Panc1 (cell line): ENCODE results near the gene TUBA1C. TPM values are rescaled to one million over a fixed set of nuclear protein-coding genes. Genes with fewer than 3 reads are reported as not detected.

Source experiments
- ATAC-seq: fragments of 200-7000 bp; cut with Tn5 transposase; 2 replicates; pipeline ENCODE4 v1.9.1; 2020; ENCODE audit warnings: mild to moderate bottlenecking, moderate library complexity
- BruUV-seq: library from RNA; stranded (reverse); fragments of 400-500 nt; replicated peaks from 2 replicates; lab custom pipeline; 2021; lab: Mats Ljungman, UMichigan
- CTCF ChIA-PET: fragments of 300-600 bp; sonication (Branson Sonifier 250); formaldehyde crosslinking; loops from one replicate; lab custom pipeline; 2022; ENCODE audit warnings: antibody characterized with exemption; lab: Charles Lee
- POLR2A ChIA-PET: fragments of 300-600 bp; sonication (Branson Sonifier 250); formaldehyde crosslinking; loops from one replicate; lab custom pipeline; 2022; ENCODE audit warnings: antibody characterized with exemption; lab: Charles Lee
- DNase-seq: peaks from one replicate; pipeline ENCODE4 v3.0.0-alpha.2; 2010; ENCODE audit warnings: low read depth, low spot score
- H3K27ac ChIP-seq: 2 replicates; pipeline ENCODE4 v1.5.1; 2011; ENCODE audit warnings: mild to moderate bottlenecking, low read length, inconsistent platforms
- H3K27me3 ChIP-seq: fragments of 200-500 bp; sonication (Bioruptor generic); 2 replicates; pipeline ENCODE4 v1.6.0; 2014; ENCODE audit warnings: low read length, inconsistent platforms; ENCODE audit not compliant: control insufficient read depth, insufficient read depth
- H3K36me3 ChIP-seq: fragments of 200-500 bp; sonication (Bioruptor generic); 2 replicates; pipeline ENCODE4 v1.5.1; 2014; ENCODE audit warnings: inconsistent platforms, mild to moderate bottlenecking, low read length, moderate library complexity; ENCODE audit not compliant: control insufficient read depth, insufficient read depth
- H3K4me1 ChIP-seq: 2 replicates; pipeline ENCODE4 v1.5.1; 2011; ENCODE audit warnings: inconsistent platforms, mild to moderate bottlenecking, low read length, moderate library complexity; ENCODE audit not compliant: control insufficient read depth, insufficient read depth
- H3K4me3 ChIP-seq, 2 experiments: 2 replicates each; pipeline ENCODE4 v1.5.1; 2011 to 2012; ENCODE audit warnings: low read depth in 2 of 2, low read length in 2 of 2, mild to moderate bottlenecking in 2 of 2, inconsistent platforms in 1 of 2, moderate library complexity in 1 of 2
- H3K9me3 ChIP-seq: fragments of 200-500 bp; sonication (Bioruptor generic); 2 replicates; pipeline ENCODE4 v1.5.1; 2014; ENCODE audit warnings: low read depth, mild to moderate bottlenecking, inconsistent platforms, low read length, moderate library complexity; ENCODE audit not compliant: control insufficient read depth, insufficient read depth
- POLR2AphosphoS5 ChIP-seq: IDR thresholded peaks from 2 replicates; pipeline ENCODE4 v1.6.1; 2012; ENCODE audit warnings: mild to moderate bottlenecking, low read depth, low read length, moderate library complexity
- SIN3A ChIP-seq: IDR thresholded peaks from 2 replicates; pipeline ENCODE4 v1.6.1; 2012; ENCODE audit warnings: low read depth, mild to moderate bottlenecking, low read length, moderate library complexity, borderline replicate concordance; ENCODE audit not compliant: insufficient read depth
- TCF7L2 ChIP-seq: IDR thresholded peaks from 2 replicates; pipeline ENCODE4 v1.6.1; 2011; ENCODE audit warnings: mild to moderate bottlenecking, low read depth, low read length, inconsistent platforms
- in situ Hi-C: cut with HindIII; loops from 2 replicates; pipeline ENCODE4 v1.10.0; 2016; ENCODE audit warnings: low sequenced_read_pairs, low pct_unique_long_range_greater_than_20kb
- intact Hi-C: fragments of 100-400 bp; cut with micrococcal nuclease; formaldehyde crosslinking; loops from one replicate; pipeline ENCODE4 v1.10.0; 2022; ENCODE audit not compliant: unreplicated experiment
- total RNA-seq: library from RNA; stranded (reverse); gene quantifications from one replicate; pipeline ENCODE4 v1.2.1, GENCODE V29; 2021; ENCODE audit not compliant: unreplicated experiment
- TF ChIP-seq, protein P1 (sequence below): fragments of 450-650 bp; IDR thresholded peaks from 2 replicates; pipeline ENCODE4 v1.5.1; 2017; ENCODE audit warnings: mild to moderate bottlenecking
- TF ChIP-seq, protein P2 (sequence below), 2 experiments: IDR thresholded peaks; 2 replicates each; pipeline ENCODE4 v1.6.1; 2011 to 2012; ENCODE audit warnings: low read depth in 2 of 2, control low read depth in 1 of 2, low read length in 1 of 2, mild to moderate bottlenecking in 1 of 2, moderate library complexity in 1 of 2; ENCODE audit not compliant: insufficient read depth in 1 of 2

TUBA1C gene
- total RNA-seq, 1 experiment from 2014 or later: 524 TPM

DNA sequence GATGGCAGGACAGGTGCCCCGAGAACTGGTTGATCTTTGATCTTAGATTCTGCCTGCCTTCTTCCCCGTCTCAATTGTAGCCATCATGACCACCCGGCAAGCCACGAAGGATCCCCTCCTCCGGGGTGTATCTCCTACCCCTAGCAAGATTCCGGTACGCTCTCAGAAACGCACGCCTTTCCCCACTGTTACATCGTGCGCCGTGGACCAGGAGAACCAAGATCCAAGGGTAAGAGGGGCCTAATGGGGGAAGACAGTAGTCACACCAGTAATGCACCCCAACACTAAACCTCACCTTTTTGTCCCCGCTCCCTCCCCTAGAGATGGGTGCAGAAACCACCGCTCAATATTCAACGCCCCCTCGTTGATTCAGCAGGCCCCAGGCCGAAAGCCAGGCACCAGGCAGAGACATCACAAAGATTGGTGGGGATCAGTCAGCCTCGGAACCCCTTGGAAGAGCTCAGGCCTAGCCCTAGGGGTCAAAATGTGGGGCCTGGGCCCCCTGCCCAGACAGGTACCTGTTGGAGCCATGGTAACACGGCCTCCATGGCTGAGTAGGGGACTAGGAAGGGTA, 58.7 kb downstream of the TUBA1C start:
- intact Hi-C loops: no loop called here
- ATAC-seq: no peak
- TF ChIP-seq POLR2AphosphoS5: no peak
- no peak for TF ChIP-seq SIN3A
- no peak for TF ChIP-seq TCF7L2
- TF ChIP-seq, protein P1, sequence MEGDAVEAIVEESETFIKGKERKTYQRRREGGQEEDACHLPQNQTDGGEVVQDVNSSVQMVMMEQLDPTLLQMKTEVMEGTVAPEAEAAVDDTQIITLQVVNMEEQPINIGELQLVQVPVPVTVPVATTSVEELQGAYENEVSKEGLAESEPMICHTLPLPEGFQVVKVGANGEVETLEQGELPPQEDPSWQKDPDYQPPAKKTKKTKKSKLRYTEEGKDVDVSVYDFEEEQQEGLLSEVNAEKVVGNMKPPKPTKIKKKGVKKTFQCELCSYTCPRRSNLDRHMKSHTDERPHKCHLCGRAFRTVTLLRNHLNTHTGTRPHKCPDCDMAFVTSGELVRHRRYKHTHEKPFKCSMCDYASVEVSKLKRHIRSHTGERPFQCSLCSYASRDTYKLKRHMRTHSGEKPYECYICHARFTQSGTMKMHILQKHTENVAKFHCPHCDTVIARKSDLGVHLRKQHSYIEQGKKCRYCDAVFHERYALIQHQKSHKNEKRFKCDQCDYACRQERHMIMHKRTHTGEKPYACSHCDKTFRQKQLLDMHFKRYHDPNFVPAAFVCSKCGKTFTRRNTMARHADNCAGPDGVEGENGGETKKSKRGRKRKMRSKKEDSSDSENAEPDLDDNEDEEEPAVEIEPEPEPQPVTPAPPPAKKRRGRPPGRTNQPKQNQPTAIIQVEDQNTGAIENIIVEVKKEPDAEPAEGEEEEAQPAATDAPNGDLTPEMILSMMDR: no peak
- TF ChIP-seq, protein P2, sequence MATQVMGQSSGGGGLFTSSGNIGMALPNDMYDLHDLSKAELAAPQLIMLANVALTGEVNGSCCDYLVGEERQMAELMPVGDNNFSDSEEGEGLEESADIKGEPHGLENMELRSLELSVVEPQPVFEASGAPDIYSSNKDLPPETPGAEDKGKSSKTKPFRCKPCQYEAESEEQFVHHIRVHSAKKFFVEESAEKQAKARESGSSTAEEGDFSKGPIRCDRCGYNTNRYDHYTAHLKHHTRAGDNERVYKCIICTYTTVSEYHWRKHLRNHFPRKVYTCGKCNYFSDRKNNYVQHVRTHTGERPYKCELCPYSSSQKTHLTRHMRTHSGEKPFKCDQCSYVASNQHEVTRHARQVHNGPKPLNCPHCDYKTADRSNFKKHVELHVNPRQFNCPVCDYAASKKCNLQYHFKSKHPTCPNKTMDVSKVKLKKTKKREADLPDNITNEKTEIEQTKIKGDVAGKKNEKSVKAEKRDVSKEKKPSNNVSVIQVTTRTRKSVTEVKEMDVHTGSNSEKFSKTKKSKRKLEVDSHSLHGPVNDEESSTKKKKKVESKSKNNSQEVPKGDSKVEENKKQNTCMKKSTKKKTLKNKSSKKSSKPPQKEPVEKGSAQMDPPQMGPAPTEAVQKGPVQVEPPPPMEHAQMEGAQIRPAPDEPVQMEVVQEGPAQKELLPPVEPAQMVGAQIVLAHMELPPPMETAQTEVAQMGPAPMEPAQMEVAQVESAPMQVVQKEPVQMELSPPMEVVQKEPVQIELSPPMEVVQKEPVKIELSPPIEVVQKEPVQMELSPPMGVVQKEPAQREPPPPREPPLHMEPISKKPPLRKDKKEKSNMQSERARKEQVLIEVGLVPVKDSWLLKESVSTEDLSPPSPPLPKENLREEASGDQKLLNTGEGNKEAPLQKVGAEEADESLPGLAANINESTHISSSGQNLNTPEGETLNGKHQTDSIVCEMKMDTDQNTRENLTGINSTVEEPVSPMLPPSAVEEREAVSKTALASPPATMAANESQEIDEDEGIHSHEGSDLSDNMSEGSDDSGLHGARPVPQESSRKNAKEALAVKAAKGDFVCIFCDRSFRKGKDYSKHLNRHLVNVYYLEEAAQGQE (IDR thresholded peaks at IDR 0.05; ENCODE audit: insufficient read depth in 1 of 2, low read depth in 2 of 2, low read length in 1 of 2): no peak

More for the DNA sequence above, 58.7 kb downstream of the TUBA1C start:
- Histone ChIP-seq H3K4me1 (peaks cover 5% of the 10 kb centered on the region; the same call in 1 of the 2 replicates), H3K9me3 (no peaks in the 10 kb centered on the region), H3K4me3 (peak overlapping the region; percentile 82 to 98), H3K36me3 (peaks cover 9% of the 10 kb centered on the region), H3K27ac (peak overlapping the region; percentile 87), H3K27me3 (no peaks in the 10 kb centered on the region)
- in situ Hi-C loops: no loop called here
- ChIA-PET CTCF (interaction anchor here (1.1 to 2.7 kb wide), 4 partner anchors 8 to 26 kb away, joined by 3 to 11 read pairs (median 6); no protein-coding TSS in a partner anchor), POLR2A (interaction anchor here (0.6 kb wide), 1 partner anchor 43 kb away, joined by 4 read pairs; the partner anchor contains the start of gene SPATS2)
- no peak for DNase-seq
- TSS peak; percentile 93 for BruUV-seq

Other genes with a start within 250 kb of the TUBA1C start
- 57.3 TPM for gene PRKAG1, start 246.3 kb upstream of the TUBA1C start, total RNA-seq
- gene KMT2D, start 204.3 kb upstream of the TUBA1C start, total RNA-seq: 64.7 TPM
- gene RHEBL1, start 195.1 kb upstream of the TUBA1C start, total RNA-seq: 4.7 TPM
- 1.9 TPM for gene DHH, start 170.3 kb upstream of the TUBA1C start, total RNA-seq
- 34.4 TPM for gene LMBR1L, start 154.2 kb upstream of the TUBA1C start, total RNA-seq
- 1,275 TPM for gene TUBA1B, start 133.7 kb upstream of the TUBA1C start, total RNA-seq
- 133 TPM for gene TUBA1A, start 76.0 kb upstream of the TUBA1C start, total RNA-seq
- gene PRPH, start 30.1 kb downstream of the TUBA1C start, total RNA-seq: 0.39 TPM
- 50.0 TPM for gene TROAP, start 58.2 kb downstream of the TUBA1C start, total RNA-seq
- gene C1QL4, start 72.1 kb downstream of the TUBA1C start, total RNA-seq: 2.1 TPM
- 1.9 TPM for gene DNAJC22, start 81.8 kb downstream of the TUBA1C start, total RNA-seq
- gene SPATS2, start 102.4 kb downstream of the TUBA1C start, total RNA-seq: 56.3 TPM